ENCODE measurements around the gene MAP3K21.

The MAP3K21 gene

DNA sequence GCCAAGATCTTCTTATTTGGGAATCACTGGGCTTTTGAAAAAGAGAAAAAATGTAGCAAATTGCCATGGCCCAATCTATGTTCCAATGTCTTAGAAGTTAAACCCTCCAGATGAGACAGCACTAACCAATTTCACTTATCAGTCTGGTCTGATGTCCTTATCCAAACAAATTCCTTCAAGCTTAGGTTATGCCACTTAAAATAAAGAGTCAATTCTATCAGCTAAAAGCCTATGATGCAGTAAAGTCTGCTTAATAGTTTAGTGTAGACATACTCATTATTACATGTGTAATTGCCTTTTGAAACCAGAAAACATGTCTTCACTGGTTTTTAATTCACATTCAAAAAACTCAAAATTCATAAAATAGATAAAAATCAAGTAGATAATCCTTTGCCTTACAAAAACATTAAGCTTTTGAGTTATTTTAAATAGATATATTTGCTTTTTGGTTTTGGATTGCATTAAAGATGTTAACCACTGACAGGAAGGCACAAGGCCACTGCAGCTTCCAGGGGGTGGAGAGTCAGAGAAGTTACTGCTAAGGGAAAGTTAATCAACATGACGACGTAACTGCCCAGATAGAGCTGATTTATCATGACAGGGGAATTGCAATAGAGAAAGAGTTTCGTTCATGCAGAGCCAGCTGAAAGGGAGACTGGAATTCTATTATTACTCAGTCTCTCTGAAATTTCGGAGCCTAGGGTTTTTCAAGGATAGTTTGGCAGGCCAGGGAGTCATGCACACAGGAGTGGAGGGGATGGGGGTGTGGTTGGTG lies 106.1 kb downstream of the MAP3K21 start:
- no peak for TF ChIP-seq Cebpa-rat (IDR thresholded peaks at IDR 0.05)
- no peaks in the 10 kb centered on the region for H3K36me3 ChIP-seq
- no peak overlapping the region for H3K4me2 ChIP-seq
- no peaks in the 10 kb centered on the region for H3K4me1 ChIP-seq
- no peaks in the 10 kb centered on the region for H4K20me1 ChIP-seq
- 0 out of 22 replicates have a peak, but pooled peaks cover 0 to 3% (median 0%) of the 10 kb centered on the region in 11 experiments for H3K9me3 ChIP-seq (replicated peaks in 1 of 11)
- no peak overlapping the region for H3K4me3 ChIP-seq
- H3K27ac ChIP-seq, result no peak overlapping the region
- H3K27me3 ChIP-seq, result no peaks in the 10 kb centered on the region
- H3K9ac ChIP-seq, result no peak overlapping the region

Data from BLaER1 treated with 17β-estradiol and CSF1 and Interleukin-3, amounts not matched to agents 10 nM and 100 nM (cell line).